H9 (cell line): Measurements from ENCODE around the gene CALN1. TPM values are rescaled to one million over a fixed set of nuclear protein-coding genes. Genes with fewer than 3 reads are reported as not detected.

Experiments used
- DNase-seq: peaks from one replicate; pipeline ENCODE4 v3.0.0-alpha.2; 2017
- H2AFZ ChIP-seq: one replicate; pipeline ENCODE4 v1.6.1; 2013; ENCODE audit warnings: mild to moderate bottlenecking, low read length, control low read depth, moderate library complexity
- H2AK5ac ChIP-seq: 2 replicates; pipeline ENCODE4 v1.6.1; 2013; ENCODE audit warnings: low read length, control low read depth, mixed read lengths; ENCODE audit not compliant: insufficient read length
- H2BK120ac ChIP-seq: one replicate; pipeline ENCODE4 v1.6.1; 2013; ENCODE audit warnings: low read depth, mild to moderate bottlenecking, low read length, control low read depth, inconsistent platforms; ENCODE audit not compliant: poor library complexity, severe bottlenecking
- H2BK12ac ChIP-seq: 2 replicates; pipeline ENCODE4 v1.6.1; 2013; ENCODE audit warnings: low read length, control low read depth, mixed read lengths, low read depth; ENCODE audit not compliant: insufficient read length
- H2BK15ac ChIP-seq: 2 replicates; pipeline ENCODE4 v1.6.1; 2013; ENCODE audit warnings: low read depth, low read length, control low read depth
- H2BK20ac ChIP-seq: one replicate; pipeline ENCODE4 v1.6.1; 2013; ENCODE audit warnings: low read depth, mild to moderate bottlenecking, low read length, control low read depth, inconsistent platforms; ENCODE audit not compliant: poor library complexity, severe bottlenecking
- H2BK5ac ChIP-seq: 2 replicates; pipeline ENCODE4 v1.6.1; 2013; ENCODE audit warnings: low read length, control low read depth, mixed read lengths; ENCODE audit not compliant: insufficient read length
- H3K14ac ChIP-seq: 2 replicates; pipeline ENCODE4 v1.6.1; 2013; ENCODE audit warnings: low read length, control low read depth; ENCODE audit not compliant: insufficient read depth
- H3K18ac ChIP-seq: 2 replicates; pipeline ENCODE4 v1.6.1; 2013; ENCODE audit warnings: low read depth, mild to moderate bottlenecking, mixed read lengths, low read length, control low read depth; ENCODE audit not compliant: insufficient read length
- H3K23ac ChIP-seq: 2 replicates; pipeline ENCODE4 v1.6.1; 2013; ENCODE audit warnings: low read length, control low read depth, mixed read lengths, low read depth; ENCODE audit not compliant: insufficient read length
- H3K23me2 ChIP-seq: 2 replicates; pipeline ENCODE4 v1.6.1; 2013; ENCODE audit warnings: low read depth, mild to moderate bottlenecking, mixed read lengths, low read length, control low read depth; ENCODE audit not compliant: insufficient read length, poor library complexity, severe bottlenecking
- H3K27ac ChIP-seq: 2 replicates; pipeline ENCODE4 v1.5.1; 2013; ENCODE audit warnings: low read length, control low read depth, mixed read lengths, low read depth; ENCODE audit not compliant: insufficient read length
- H3K27me3 ChIP-seq: 2 replicates; pipeline ENCODE4 v1.6.1; 2013; ENCODE audit warnings: low read length, control low read depth, inconsistent platforms; ENCODE audit not compliant: insufficient read depth
- H3K4ac ChIP-seq: 2 replicates; pipeline ENCODE4 v1.6.1; 2013; ENCODE audit warnings: low read depth, mild to moderate bottlenecking, control low read depth, inconsistent platforms, low read length, moderate library complexity
- H3K4me1 ChIP-seq: 2 replicates; pipeline ENCODE4 v1.6.1; 2013; ENCODE audit warnings: low read length, control low read depth, inconsistent platforms; ENCODE audit not compliant: insufficient read depth
- H3K4me2 ChIP-seq: 2 replicates; pipeline ENCODE4 v1.6.1; 2013; ENCODE audit warnings: low read length, control low read depth, mixed read lengths; ENCODE audit not compliant: insufficient read length, insufficient read depth
- H3K56ac ChIP-seq: 2 replicates; pipeline ENCODE4 v1.6.1; 2013; ENCODE audit warnings: low read depth, mild to moderate bottlenecking, mixed read lengths, low read length, control low read depth; ENCODE audit not compliant: insufficient read length
- H3K79me1 ChIP-seq: 2 replicates; pipeline ENCODE4 v1.6.1; 2013; ENCODE audit warnings: low read depth, mild to moderate bottlenecking, moderate library complexity, low read length, control low read depth, inconsistent platforms; ENCODE audit not compliant: insufficient read depth, poor library complexity, severe bottlenecking
- H3K79me2 ChIP-seq: 2 replicates; pipeline ENCODE4 v1.6.1; 2013; ENCODE audit warnings: low read length, control low read depth, inconsistent platforms; ENCODE audit not compliant: insufficient read depth
- H3K9ac ChIP-seq: 2 replicates; pipeline ENCODE4 v1.6.1; 2013; ENCODE audit warnings: low read length, control low read depth, mixed read lengths; ENCODE audit not compliant: insufficient read length; ENCODE audit errors: extremely low read depth
- H3K9me3 ChIP-seq: one replicate; pipeline ENCODE4 v1.6.1; 2013; ENCODE audit warnings: low read depth, low read length, inconsistent platforms; ENCODE audit not compliant: control insufficient read depth
- H3T11ph ChIP-seq: one replicate; pipeline ENCODE4 v1.6.1; 2013; ENCODE audit warnings: mild to moderate bottlenecking, low read length, control low read depth, inconsistent platforms
- H4K20me1 ChIP-seq: one replicate; pipeline ENCODE4 v1.6.1; 2013; ENCODE audit not compliant: control insufficient read depth, insufficient read length, insufficient read depth
- H4K5ac ChIP-seq: 2 replicates; pipeline ENCODE4 v1.6.1; 2013; ENCODE audit warnings: low read depth, mild to moderate bottlenecking, mixed read lengths, low read length, control low read depth; ENCODE audit not compliant: insufficient read length
- H4K8ac ChIP-seq: replicated peaks from 2 replicates; pipeline ENCODE4 v1.6.1; 2013; ENCODE audit warnings: low read length, control low read depth, mixed read lengths, low read depth; ENCODE audit not compliant: insufficient read length
- H4K91ac ChIP-seq: 2 replicates; pipeline ENCODE4 v1.6.1; 2013; ENCODE audit warnings: low read depth, mild to moderate bottlenecking, moderate library complexity, mixed read lengths, low read length, control low read depth; ENCODE audit not compliant: insufficient read length
- H3K27ac Mint-ChIP-seq, 3 experiments: 2 replicates in 2 of 3; 3 replicates in 1 of 3; pipeline ENCODE4 v1.8.0; 2020 to 2021; ENCODE audit warnings: mixed read lengths in 3 of 3, mild to moderate bottlenecking in 1 of 3, moderate library complexity in 1 of 3
- H3K27me3 Mint-ChIP-seq: 2 replicates; pipeline ENCODE4 v1.8.0; 2021; ENCODE audit warnings: low read depth, mild to moderate bottlenecking, moderate library complexity, mixed read lengths
- H3K36me3 Mint-ChIP-seq, 3 experiments: 2 replicates in 2 of 3; 3 replicates in 1 of 3; pipeline ENCODE4 v1.8.0; 2020 to 2021; ENCODE audit warnings: low read depth in 3 of 3, mixed read lengths in 3 of 3; ENCODE audit not compliant: insufficient read depth in 1 of 3
- H3K4me1 Mint-ChIP-seq, 2 experiments: 2 replicates each; pipeline ENCODE4 v1.8.0; 2020; ENCODE audit warnings: mixed read lengths in 2 of 2
- H3K4me3 Mint-ChIP-seq, 2 experiments: 2 replicates in 1 of 2; 3 replicates in 1 of 2; pipeline ENCODE4 v1.8.0; 2020 to 2021; ENCODE audit warnings: mild to moderate bottlenecking in 2 of 2, mixed read lengths in 2 of 2, moderate library complexity in 1 of 2
- H3K9me3 Mint-ChIP-seq, 2 experiments: 2 replicates in 1 of 2; 3 replicates in 1 of 2; pipeline ENCODE4 v1.8.0; 2020; ENCODE audit warnings: mild to moderate bottlenecking in 2 of 2, mixed read lengths in 2 of 2, moderate library complexity in 1 of 2
- WGBS: extraction: QIAGEN DNeasy Blood & Tissue Kit; methylation state at CpG from one replicate; pipeline ENCODE4 v1.1.7; 2013; ENCODE audit warnings: missing lambda C conversion rate, low lambda C conversion rate, mixed read lengths; ENCODE audit not compliant: insufficient read length; ENCODE audit errors: extremely low coverage; 5-methylcytosine and 5-hydroxymethylcytosine counted together
- total RNA-seq: library from RNA; stranded (reverse); gene quantifications from 2 replicates; pipeline ENCODE4 v1.2.1, GENCODE V29; 2021
- TF ChIP-seq, protein P1 (sequence below): fragments of 200-600 bp; sonication (generic); conservative IDR thresholded peaks from 3 replicates; pipeline ENCODE4 v1.8.0; 2021; ENCODE audit warnings: antibody characterized with exemption, mild to moderate bottlenecking

Gene CALN1
- total RNA-seq, 1 experiment from 2014 or later, result 2.8 TPM

DNA sequence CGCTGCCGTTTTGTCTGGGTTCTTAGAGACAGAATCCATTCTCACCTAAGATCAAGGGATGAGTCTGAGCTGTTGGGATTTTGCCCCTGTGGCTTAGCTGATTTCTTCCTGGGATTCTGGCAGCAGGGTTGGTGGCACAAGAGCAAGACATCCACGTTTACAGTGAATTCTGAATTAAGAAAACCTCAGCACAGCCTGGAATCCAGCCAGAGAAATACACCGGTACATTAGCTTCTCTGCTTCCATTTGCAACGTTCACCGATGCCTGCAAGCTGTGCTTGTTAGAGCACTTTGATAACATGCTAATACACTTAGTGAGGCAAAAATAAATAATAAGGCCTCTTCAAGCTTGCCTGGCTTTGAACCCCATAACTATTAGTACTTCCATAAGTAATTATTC, 569.8 kb downstream of the CALN1 start:
- WGBS, result no CpG with 5 or more reads among the region's 6 CpGs
- Histone ChIP-seq H3K79me2 (no peaks in the 10 kb centered on the region), H2BK15ac (no peak overlapping the region), H3T11ph (no peak overlapping the region), H2BK120ac (no peak overlapping the region), H3K9me3 (no peaks in the 10 kb centered on the region), H3K27ac (no peak overlapping the region), H4K91ac (no peak overlapping the region), H3K27me3 (no peaks in the 10 kb centered on the region), H3K23ac (no peak overlapping the region), H3K18ac (no peak overlapping the region), H2AK5ac (no peak overlapping the region), H2AFZ (no peak overlapping the region), H3K14ac (no peak overlapping the region), H3K56ac (no peak overlapping the region), H3K9ac (no peak overlapping the region), H4K20me1 (no peaks in the 10 kb centered on the region), H3K4me2 (no peak overlapping the region), H3K79me1 (no peaks in the 10 kb centered on the region), H2BK20ac (no peak overlapping the region), H4K8ac (no peak overlapping the region), H2BK5ac (no peak overlapping the region), H2BK12ac (no peak overlapping the region), H3K4ac (no peak overlapping the region), H3K23me2 (no peaks in the 10 kb centered on the region), H4K5ac (no peak overlapping the region), H3K4me1 (no peaks in the 10 kb centered on the region)
- DNase-seq, result no peak
- Mint-ChIP-seq H3K9me3 (peaks cover under 1 to 4% of the 10 kb centered on the region in 2 experiments; a peak in 2 of 5 replicates), H3K27ac (no peak overlapping the region), H3K27me3 (peaks cover under 1% of the 10 kb centered on the region; the same call in 1 of the 2 replicates), H3K4me3 (no peak overlapping the region), H3K4me1 (peaks cover 10 to 11% of the 10 kb centered on the region in 2 experiments), H3K36me3 (no peaks in the 10 kb centered on the region)
- TF ChIP-seq, protein P1, sequence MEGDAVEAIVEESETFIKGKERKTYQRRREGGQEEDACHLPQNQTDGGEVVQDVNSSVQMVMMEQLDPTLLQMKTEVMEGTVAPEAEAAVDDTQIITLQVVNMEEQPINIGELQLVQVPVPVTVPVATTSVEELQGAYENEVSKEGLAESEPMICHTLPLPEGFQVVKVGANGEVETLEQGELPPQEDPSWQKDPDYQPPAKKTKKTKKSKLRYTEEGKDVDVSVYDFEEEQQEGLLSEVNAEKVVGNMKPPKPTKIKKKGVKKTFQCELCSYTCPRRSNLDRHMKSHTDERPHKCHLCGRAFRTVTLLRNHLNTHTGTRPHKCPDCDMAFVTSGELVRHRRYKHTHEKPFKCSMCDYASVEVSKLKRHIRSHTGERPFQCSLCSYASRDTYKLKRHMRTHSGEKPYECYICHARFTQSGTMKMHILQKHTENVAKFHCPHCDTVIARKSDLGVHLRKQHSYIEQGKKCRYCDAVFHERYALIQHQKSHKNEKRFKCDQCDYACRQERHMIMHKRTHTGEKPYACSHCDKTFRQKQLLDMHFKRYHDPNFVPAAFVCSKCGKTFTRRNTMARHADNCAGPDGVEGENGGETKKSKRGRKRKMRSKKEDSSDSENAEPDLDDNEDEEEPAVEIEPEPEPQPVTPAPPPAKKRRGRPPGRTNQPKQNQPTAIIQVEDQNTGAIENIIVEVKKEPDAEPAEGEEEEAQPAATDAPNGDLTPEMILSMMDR, result no peak
